ENCODE results near the gene NKX2-2. TPM values are rescaled to one million over a fixed set of nuclear protein-coding genes. Genes with fewer than 3 reads are reported as not detected.

Gene NKX2-2
- total RNA-seq, 4 donors from 2014 or later, result 1.7 to 3.9 (median 2.9) TPM

GRCh38 chr20:21527908-21528307, 14.0 kb upstream of the NKX2-2 start:
- Histone ChIP-seq H3K36me3 (no peaks in the 10 kb centered on the region), H3K27me3 (peaks cover 0 to 5% of the 10 kb centered on the region in 2 donors), H3K4me1 (peaks cover 0 to under 1% (median 0%) of the 10 kb centered on the region in 4 donors), H3K4me3 (no peak overlapping the region), H3K9me3 (no peaks in the 10 kb centered on the region), H3K27ac (no peak overlapping the region)
- no peak for DNase-seq
- TF ChIP-seq POLR2A (IDR thresholded peaks at IDR 0.05), result no peak
- TF ChIP-seq CTCF (IDR thresholded peaks at IDR 0.05), result no peak

- Histone ChIP-seq H3K4me3 (no peak overlapping the region), H3K4me1 (peaks cover 0 to 12% (median 0%) of the 10 kb centered on the region in 4 donors), H3K36me3 (no peaks in the 10 kb centered on the region), H3K27me3 (peaks cover 0 to 16% of the 10 kb centered on the region in 2 donors), H3K27ac (no peak overlapping the region), H3K9me3 (no peaks in the 10 kb centered on the region)
- no peak for DNase-seq
- TF ChIP-seq CTCF (IDR thresholded peaks at IDR 0.05) (no peak), POLR2A (IDR thresholded peaks at IDR 0.05) (no peak)
Observed at GRCh38 chr20:21526776-21527175, 12.9 kb upstream of the NKX2-2 start.

- TF ChIP-seq CTCF (IDR thresholded peaks at IDR 0.05), result no peak
- TF ChIP-seq POLR2A (IDR thresholded peaks at IDR 0.05), result no peak
- Histone ChIP-seq H3K27ac (no peak overlapping the region), H3K27me3 (peaks cover 0 to 26% of the 10 kb centered on the region in 2 donors), H3K4me3 (no peak overlapping the region), H3K36me3 (no peaks in the 10 kb centered on the region), H3K9me3 (no peaks in the 10 kb centered on the region), H3K4me1 (peaks cover 0 to 16% (median 0%) of the 10 kb centered on the region in 4 donors)
- peak in 1 of 3 donors; percentile 13 for DNase-seq
Observed at GRCh38 chr20:21523895-21524294, 10.0 kb upstream of the NKX2-2 start.

GRCh38 chr20:21523281-21523868, 9.5 kb upstream of the NKX2-2 start:
- peak in 1 of 3 donors; percentile 29 for DNase-seq
- Histone ChIP-seq H3K27ac (no peak overlapping the region), H3K27me3 (peaks cover 0 to 29% of the 10 kb centered on the region in 2 donors), H3K4me1 (peaks cover 0 to 16% (median 0%) of the 10 kb centered on the region in 4 donors), H3K36me3 (no peaks in the 10 kb centered on the region), H3K4me3 (no peak overlapping the region), H3K9me3 (no peaks in the 10 kb centered on the region)
- TF ChIP-seq CTCF (IDR thresholded peaks at IDR 0.05) (no peak), POLR2A (IDR thresholded peaks at IDR 0.05) (no peak)

GRCh38 chr20:21522481-21523280, 8.8 kb upstream of the NKX2-2 start:
- Histone ChIP-seq H3K27me3 (peaks cover 0 to 35% of the 10 kb centered on the region in 2 donors), H3K9me3 (no peaks in the 10 kb centered on the region), H3K4me3 (peak overlapping the region in 3 of 4 donors; percentile 16 to 20 (median 18)), H3K36me3 (no peaks in the 10 kb centered on the region), H3K4me1 (peaks cover 0 to 16% (median 0%) of the 10 kb centered on the region in 4 donors), H3K27ac (no peak overlapping the region)
- TF ChIP-seq POLR2A (IDR thresholded peaks at IDR 0.05) (no peak), CTCF (IDR thresholded peaks at IDR 0.05) (no peak)
- peak in 2 of 3 donors; percentile 43 to 60 for DNase-seq
